Upper lobe of left lung (tissue), 6 donors: Measurements from ENCODE around the gene SH3PXD2A. TPM values are rescaled to one million over a fixed set of nuclear protein-coding genes. Genes with fewer than 3 reads are reported as not detected.
A peak's percentile ranks its signal among the peaks of the same experiment; 100 is the strongest.

ENCODE experiments used
- ATAC-seq, 2 donors: fragments of 200-7000 bp; cut with Tn5 transposase; one replicate each; pipeline ENCODE4 v1.9.1; 2022; ENCODE audit warnings: mild to moderate bottlenecking in 2 of 2, moderate library complexity in 2 of 2; ENCODE audit not compliant: low FRiP score in 2 of 2
- DNase-seq, 2 donors: peaks; one replicate each; pipeline ENCODE4 v3.0.0-alpha.2; 2019 to 2020
- H3K27ac ChIP-seq, 4 donors: fragments of 200-600 bp; sonication (generic); one replicate each; pipeline ENCODE4 v1.5.1; 2016 to 2019
- H3K27me3 ChIP-seq, 4 donors: fragments of 200-600 bp; sonication (generic); one replicate each; pipeline ENCODE4 v1.5.1; 2017 to 2019
- H3K36me3 ChIP-seq, 4 donors: fragments of 200-600 bp; sonication (generic); one replicate each; pipeline ENCODE4 v1.5.1; 2016 to 2019
- H3K4me1 ChIP-seq, 4 donors: fragments of 200-600 bp; sonication (generic); one replicate each; pipeline ENCODE4 v1.5.1; 2018 to 2019
- H3K4me3 ChIP-seq, 4 donors: fragments of 200-600 bp; sonication (generic); one replicate each; pipeline ENCODE4 v1.5.1; 2017 to 2019; ENCODE audit warnings: mild to moderate bottlenecking in 2 of 4, moderate library complexity in 1 of 4
- H3K9me3 ChIP-seq, 4 donors: fragments of 200-600 bp; sonication (generic); one replicate each; pipeline ENCODE4 v1.5.1; 2018 to 2019
- EP300 ChIP-seq, 4 donors: sonication (generic); formaldehyde crosslinking; IDR thresholded peaks; one replicate each; pipeline ENCODE4 v1.5.1; 2017; ENCODE audit warnings: antibody characterized with exemption in 4 of 4, control low read depth in 2 of 4
- POLR2A ChIP-seq, 4 donors: fragments of 450-650 bp; IDR thresholded peaks; one replicate each; pipeline ENCODE4 v1.5.1; 2016 to 2017; ENCODE audit warnings: antibody characterized with exemption in 4 of 4, mild to moderate bottlenecking in 2 of 4
- POLR2AphosphoS5 ChIP-seq, 2 donors: sonication (generic); formaldehyde crosslinking; IDR thresholded peaks; one replicate each; pipeline ENCODE4 v1.5.1; 2017; ENCODE audit warnings: antibody characterized with exemption in 2 of 2
- WGBS, 2 donors: methylation state at CpG; one replicate each; pipeline ENCODE4 v1.1.5; 2017 to 2018; 5-methylcytosine and 5-hydroxymethylcytosine counted together
- total RNA-seq, 6 donors: library from RNA; depleted of rRNA in 4 of 6; stranded (reverse); fragments of >200 nt in 4 of 6; gene quantifications; one replicate each; pipeline versions ENCODE4 v1.1.0 to v1.2.1, GENCODE V29; 2016 to 2021
- TF ChIP-seq, protein P1 (sequence below), 6 experiments: fragments of 450-650 bp in 4 of 6; fragments of 200-600 bp in 2 of 6; sonication (generic) in 2 of 6; IDR thresholded peaks; one replicate each; pipeline ENCODE4 v1.5.1; 2016 to 2019; ENCODE audit warnings: antibody characterized with exemption in 6 of 6
- donor health status: DM: no; HTN: no; CAD: no; lungs with moderate emphysema.
- donor health status: DM: no; HTN: yes; CAD: no; lungs with severe emphysema.

The SH3PXD2A gene
- total RNA-seq, 6 donors from 2014 or later: 19.6 to 42.2 (median 30.8) TPM

DNA sequence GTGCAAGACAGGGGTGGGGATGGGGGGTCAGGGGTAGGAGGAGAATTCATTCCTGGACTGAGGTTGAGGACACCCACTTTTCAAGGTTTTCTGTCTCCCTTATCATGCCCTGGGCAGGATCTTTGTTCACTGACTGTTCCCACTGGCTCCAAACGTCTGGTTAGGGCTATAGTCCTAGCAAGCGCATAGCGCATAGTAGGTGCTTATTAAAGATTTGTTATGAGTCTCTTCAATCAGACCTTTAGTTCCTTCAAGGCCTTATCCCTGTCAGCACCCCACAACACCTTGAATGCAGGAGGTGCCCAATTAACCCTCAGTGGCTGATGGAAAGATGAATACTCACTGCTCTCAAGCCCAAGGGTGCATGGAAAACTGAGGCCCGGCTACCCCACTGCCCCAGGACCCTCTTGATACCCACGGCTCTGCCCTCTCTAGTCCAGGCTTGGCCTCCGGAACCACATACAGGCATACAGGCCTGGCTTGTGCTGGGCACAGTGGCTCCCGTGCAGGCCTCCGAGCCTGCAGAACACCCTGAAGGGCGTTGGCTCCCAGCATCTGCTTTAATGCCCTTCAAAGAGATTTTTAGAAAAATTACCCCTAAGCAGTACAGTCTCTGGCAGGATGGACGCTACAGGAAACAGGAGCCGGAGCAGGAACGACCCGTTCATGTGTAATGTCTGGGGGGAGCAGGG is 177.7 kb downstream of the SH3PXD2A start:
- H3K36me3 ChIP-seq: no peaks in the 10 kb centered on the region
- TF ChIP-seq POLR2A (IDR thresholded peaks at IDR 0.05) (no peak), POLR2AphosphoS5 (IDR thresholded peaks at IDR 0.05) (no peak), EP300 (IDR thresholded peaks at IDR 0.05) (no peak)
- TF ChIP-seq, protein P1, sequence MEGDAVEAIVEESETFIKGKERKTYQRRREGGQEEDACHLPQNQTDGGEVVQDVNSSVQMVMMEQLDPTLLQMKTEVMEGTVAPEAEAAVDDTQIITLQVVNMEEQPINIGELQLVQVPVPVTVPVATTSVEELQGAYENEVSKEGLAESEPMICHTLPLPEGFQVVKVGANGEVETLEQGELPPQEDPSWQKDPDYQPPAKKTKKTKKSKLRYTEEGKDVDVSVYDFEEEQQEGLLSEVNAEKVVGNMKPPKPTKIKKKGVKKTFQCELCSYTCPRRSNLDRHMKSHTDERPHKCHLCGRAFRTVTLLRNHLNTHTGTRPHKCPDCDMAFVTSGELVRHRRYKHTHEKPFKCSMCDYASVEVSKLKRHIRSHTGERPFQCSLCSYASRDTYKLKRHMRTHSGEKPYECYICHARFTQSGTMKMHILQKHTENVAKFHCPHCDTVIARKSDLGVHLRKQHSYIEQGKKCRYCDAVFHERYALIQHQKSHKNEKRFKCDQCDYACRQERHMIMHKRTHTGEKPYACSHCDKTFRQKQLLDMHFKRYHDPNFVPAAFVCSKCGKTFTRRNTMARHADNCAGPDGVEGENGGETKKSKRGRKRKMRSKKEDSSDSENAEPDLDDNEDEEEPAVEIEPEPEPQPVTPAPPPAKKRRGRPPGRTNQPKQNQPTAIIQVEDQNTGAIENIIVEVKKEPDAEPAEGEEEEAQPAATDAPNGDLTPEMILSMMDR (IDR thresholded peaks at IDR 0.05): no peak
- H3K4me3 ChIP-seq: peak overlapping the region in 1 of 4 donors; percentile 15
- peak overlapping the region; percentile 58 to 75 (median 66) for H3K27ac ChIP-seq
- 55 to 73% methylated on average over 6 to 13 of the region's 13 CpGs for WGBS, 2 donors
- ATAC-seq: no peak
- no peak for DNase-seq
- no peaks in the 10 kb centered on the region for H3K9me3 ChIP-seq
- no peaks in the 10 kb centered on the region for H3K27me3 ChIP-seq
- peaks cover 13 to 30% (median 23%) of the 10 kb centered on the region in 4 donors for H3K4me1 ChIP-seq

DNA sequence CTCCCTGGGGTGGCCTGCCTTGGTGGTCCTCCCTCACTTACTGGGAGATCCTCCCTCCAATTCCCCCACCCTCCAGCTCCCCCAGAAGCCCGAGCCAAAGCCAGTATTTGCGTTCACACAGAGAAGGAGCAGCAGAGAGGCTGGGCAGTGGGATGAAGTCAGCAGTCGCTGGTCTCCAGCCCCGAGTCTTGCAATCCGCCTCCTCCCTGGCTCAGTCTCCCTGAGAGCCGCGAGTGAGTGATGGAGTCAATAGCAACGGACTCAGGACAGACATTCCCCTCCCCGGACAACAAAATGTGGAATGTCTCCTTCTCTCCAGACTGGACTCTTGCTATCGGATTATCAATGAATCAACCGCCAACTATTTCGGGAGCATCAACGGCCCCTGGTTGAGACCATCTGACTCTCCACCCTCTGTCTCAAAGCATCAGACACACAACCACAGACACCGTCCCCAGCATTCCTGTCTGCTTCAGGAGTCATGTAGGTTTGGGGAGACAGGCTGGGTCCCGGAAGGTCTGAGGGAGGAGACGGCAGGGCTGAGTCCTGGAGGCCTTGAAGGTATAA is 178.4 kb downstream of the SH3PXD2A start:
- Histone ChIP-seq H3K36me3 (no peaks in the 10 kb centered on the region), H3K27me3 (no peaks in the 10 kb centered on the region), H3K4me1 (peaks cover 13 to 30% (median 24%) of the 10 kb centered on the region in 4 donors), H3K4me3 (no peak overlapping the region), H3K27ac (peak overlapping the region; percentile 58 to 75 (median 66)), H3K9me3 (no peaks in the 10 kb centered on the region)
- ATAC-seq (peak; percentile 62 to 88), DNase-seq (peak in 1 of 2 donors; percentile 30)
- 78 to 85% methylated on average over 15 to 16 of the region's 16 CpGs for WGBS, 2 donors
- TF ChIP-seq EP300 (IDR thresholded peaks at IDR 0.05): no peak
- no peak for TF ChIP-seq POLR2AphosphoS5 (IDR thresholded peaks at IDR 0.05)
- no peak for TF ChIP-seq POLR2A (IDR thresholded peaks at IDR 0.05)
- TF ChIP-seq, protein P1 (IDR thresholded peaks at IDR 0.05): no peak

DNA sequence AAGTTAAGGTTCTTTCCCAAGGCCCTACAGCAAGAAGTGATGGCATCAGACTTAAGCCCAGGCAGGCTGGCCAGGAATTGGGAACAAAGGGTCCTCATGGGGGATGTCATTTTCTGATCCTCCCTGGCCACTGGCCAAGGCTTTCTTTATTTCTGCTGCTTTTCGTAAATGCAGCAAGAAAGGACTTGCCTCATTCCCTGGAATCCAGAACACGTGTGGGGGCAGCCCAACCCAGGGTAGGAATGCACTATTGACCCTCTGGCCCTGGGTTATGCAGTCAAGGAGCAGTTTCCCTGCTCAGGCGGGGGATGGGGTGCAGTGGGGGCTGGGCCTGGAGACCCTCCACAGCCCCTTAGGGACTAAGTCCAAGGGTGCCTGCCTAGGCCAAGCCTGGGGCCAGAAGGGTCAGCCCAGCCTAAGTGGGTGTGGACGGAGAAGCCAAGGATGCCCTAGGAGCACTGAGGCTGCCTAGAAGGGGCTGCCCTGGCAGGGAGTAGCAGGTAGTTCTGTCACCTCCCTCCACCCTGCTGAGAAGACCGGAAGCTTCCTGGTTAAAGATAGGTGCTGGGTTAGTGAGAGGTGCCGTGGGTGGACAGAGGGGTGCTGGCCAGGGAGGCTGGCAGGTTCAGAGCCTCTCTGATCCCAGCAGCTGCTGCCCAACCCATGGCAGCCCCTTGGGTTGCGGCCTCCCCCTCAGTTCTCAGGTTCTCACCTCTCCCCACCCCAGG is 179.2 kb downstream of the SH3PXD2A start:
- ATAC-seq: peak; percentile 23 to 58
- Histone ChIP-seq H3K4me3 (no peak overlapping the region), H3K4me1 (peaks cover 13 to 30% (median 24%) of the 10 kb centered on the region in 4 donors), H3K9me3 (no peaks in the 10 kb centered on the region), H3K27me3 (no peaks in the 10 kb centered on the region), H3K36me3 (no peaks in the 10 kb centered on the region), H3K27ac (peak overlapping the region; percentile 56 to 75 (median 62))
- TF ChIP-seq, protein P1 (IDR thresholded peaks at IDR 0.05): no peak
- peak; percentile 27 to 83 for TF ChIP-seq POLR2AphosphoS5 (IDR thresholded peaks at IDR 0.05)
- WGBS, 2 donors: 65 to 73% methylated on average over 3 to 7 of the region's 7 CpGs
- no peak for DNase-seq

DNA sequence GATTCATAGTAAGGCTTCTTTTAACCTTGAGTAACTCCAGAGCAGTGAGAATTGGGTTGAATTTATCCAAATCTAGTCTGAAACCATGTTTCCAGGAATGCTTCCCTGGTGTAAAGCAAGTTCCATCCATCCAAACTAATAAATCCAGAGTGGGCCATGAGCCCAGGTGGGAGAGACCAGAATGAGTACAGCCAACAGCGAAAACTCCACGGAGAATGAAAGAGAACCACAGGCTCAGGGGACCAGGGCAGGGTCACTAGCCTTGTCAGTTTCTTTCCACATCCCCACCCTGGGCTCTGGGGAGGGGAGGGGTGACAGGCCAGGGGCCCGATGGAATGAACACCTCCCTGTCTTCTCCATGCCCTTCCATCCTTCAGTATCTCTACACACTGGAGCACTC is 181.8 kb downstream of the SH3PXD2A start:
- TF ChIP-seq EP300 (IDR thresholded peaks at IDR 0.05): no peak
- TF ChIP-seq, protein P1 (IDR thresholded peaks at IDR 0.05): no peak
- TF ChIP-seq POLR2AphosphoS5 (IDR thresholded peaks at IDR 0.05): no peak
- TF ChIP-seq POLR2A (IDR thresholded peaks at IDR 0.05): no peak
- no peaks in the 10 kb centered on the region for H3K36me3 ChIP-seq
- H3K27ac ChIP-seq: no peak overlapping the region
- H3K4me3 ChIP-seq: no peak overlapping the region
- no peak for ATAC-seq
- H3K9me3 ChIP-seq: no peaks in the 10 kb centered on the region
- DNase-seq: no peak
- H3K27me3 ChIP-seq: no peaks in the 10 kb centered on the region
- H3K4me1 ChIP-seq: peaks cover 20 to 32% (median 23%) of the 10 kb centered on the region in 4 donors
- 80 to 84% methylated on average over 3 of the region's 3 CpGs for WGBS, 2 donors
